HG02642 (cell line): ENCODE results near the gene PPM1L.
A peak's percentile ranks its signal among the peaks of the same experiment; 100 is the strongest.

Experiments
- ATAC-seq: cut with Tn5 transposase; IDR thresholded peaks from one replicate; pipeline ENCODE4 v1.9.1; 2021; ENCODE audit warnings: mild to moderate bottlenecking; ENCODE audit not compliant: unreplicated experiment, poor library complexity

PPM1L gene

GRCh38 chr3:161070980-161071663 lies 315.1 kb downstream of the PPM1L start:
- ATAC-seq, result no peak

GRCh38 chr3:161072211-161072621 lies 316.2 kb downstream of the PPM1L start:
- ATAC-seq, result no peak

DNA sequence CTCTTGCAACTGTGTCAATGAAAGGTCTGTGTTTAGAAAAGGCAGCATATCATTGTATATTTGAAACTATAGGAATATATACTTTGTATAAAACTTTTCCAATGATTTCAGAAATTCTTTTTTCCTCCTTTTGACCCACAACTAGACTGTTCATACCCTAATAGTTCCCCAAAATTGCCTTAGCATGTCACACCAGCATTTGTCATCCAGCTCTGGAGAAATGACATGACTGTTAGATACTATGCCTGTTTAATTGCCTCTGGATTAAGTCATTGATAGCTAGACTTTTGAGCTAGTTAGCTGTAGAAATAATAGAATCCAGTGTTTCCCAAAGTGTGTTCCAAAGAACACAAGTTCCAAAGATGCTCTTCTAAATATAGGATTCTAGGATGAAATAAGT lies 316.7 kb downstream of the PPM1L start:
- ATAC-seq, result no peak

- no peak for ATAC-seq
Observed at GRCh38 chr3:161073181-161073580, 317.1 kb downstream of the PPM1L start.

DNA sequence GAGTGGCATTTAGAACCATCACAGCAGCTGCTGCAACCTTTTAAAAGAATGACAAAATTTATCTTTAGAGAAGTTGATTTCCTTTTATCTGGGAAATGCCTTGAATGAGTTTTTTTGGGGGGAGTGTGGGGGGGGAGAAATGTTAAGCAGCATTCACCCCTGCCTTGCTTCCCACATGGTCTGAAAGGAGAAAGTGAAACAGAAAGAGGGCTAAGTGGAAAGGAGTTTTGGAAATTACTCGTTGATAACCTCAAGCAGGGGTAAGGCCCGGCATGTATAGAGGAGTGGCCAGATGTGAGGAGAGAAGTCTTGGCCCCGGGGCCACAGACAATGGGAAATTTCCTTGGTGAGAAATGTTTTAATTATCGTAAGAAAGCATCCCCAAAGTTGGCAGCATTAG lies 325.6 kb downstream of the PPM1L start:
- ATAC-seq, result peak; percentile 89

GRCh38 chr3:161082063-161082462 lies 326.0 kb downstream of the PPM1L start:
- ATAC-seq, result peak; percentile 40

DNA sequence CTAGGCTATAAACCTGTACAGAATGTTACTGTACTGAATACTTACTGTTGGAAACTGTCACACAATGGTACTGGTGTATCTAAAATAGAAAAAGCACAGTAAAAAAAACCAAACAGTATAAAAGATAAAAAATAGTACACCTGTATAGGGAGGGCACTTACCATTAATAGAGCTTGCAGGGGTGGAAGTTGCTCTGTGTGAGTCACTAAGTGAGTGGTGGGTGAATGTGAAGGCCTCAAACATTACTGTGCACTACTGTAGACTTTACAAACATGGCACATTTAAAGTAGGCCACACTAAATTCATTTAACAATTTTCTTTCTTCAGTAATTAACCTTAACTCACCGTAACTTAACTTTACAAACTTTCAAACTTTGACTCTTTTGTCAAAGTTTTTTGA lies 327.1 kb downstream of the PPM1L start:
- no peak for ATAC-seq

DNA sequence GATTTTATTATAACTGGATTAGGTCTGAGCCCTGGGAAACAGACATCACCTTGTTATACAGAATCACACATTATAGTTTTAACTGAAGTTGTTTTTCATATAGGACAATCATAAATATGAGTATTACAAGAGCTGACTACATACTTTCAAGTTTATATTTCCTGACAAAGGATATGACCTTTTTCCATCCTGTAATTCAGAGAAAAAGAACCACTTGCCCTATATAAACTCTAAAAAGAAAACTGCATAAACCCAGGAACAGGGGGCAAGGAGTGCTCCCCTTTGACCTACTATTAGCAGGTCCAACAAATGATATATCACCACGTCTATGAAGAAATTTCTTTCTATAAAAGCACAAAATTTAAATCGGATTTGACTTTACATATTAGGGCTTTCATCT lies 328.2 kb downstream of the PPM1L start:
- ATAC-seq, result no peak

DNA sequence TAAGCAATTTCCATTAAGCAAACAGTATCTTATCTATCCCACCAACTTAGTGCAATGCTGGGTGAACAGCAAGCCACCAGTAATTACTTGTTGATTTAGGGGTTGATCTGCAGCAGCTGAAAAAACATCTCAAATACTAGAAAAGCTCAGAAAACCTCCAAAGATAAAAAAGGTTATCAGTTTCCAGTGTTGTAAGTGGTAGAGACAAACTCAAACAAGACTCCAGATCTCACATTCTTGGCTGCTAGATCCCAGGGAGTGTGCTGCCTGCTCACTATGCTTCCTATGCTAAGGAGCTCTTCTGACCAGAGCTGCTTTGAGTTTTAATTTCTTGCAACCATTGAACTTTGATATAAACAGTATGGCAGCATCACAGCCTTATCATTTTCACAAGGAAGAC lies 337.9 kb downstream of the PPM1L start:
- no peak for ATAC-seq

DNA sequence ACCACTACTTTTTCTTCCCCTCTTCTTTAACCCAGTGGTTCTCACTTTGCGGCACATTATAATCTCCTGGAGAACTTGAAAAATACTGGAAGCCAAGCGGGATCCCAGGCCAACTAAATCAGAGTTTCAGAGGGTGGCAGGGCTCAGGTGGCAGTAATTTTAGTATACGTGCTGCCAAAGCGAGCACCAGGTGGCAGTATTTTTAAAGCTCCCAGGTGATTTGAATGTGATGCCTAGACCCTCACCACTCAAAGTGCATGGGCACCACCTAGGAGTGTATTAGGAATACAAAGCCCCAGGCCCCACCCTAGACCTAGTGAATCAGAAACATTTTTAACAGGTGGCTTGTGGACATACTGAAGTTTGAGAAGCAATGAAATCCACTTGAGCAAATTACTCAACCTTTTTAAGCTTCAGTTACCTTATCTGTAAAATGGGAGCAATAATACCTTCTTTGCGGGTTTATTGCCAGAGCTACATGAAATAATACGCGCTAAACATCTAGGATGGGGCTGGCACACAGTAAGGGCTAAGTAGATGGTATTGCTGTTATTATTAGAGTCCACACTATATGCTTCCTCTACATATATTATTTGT lies 340.8 kb downstream of the PPM1L start:
- ATAC-seq, result no peak

GRCh38 chr3:161100994-161101393 lies 345.0 kb downstream of the PPM1L start:
- ATAC-seq, result no peak

- ATAC-seq, result no peak
Observed at GRCh38 chr3:161101609-161102008, 345.6 kb downstream of the PPM1L start.

DNA sequence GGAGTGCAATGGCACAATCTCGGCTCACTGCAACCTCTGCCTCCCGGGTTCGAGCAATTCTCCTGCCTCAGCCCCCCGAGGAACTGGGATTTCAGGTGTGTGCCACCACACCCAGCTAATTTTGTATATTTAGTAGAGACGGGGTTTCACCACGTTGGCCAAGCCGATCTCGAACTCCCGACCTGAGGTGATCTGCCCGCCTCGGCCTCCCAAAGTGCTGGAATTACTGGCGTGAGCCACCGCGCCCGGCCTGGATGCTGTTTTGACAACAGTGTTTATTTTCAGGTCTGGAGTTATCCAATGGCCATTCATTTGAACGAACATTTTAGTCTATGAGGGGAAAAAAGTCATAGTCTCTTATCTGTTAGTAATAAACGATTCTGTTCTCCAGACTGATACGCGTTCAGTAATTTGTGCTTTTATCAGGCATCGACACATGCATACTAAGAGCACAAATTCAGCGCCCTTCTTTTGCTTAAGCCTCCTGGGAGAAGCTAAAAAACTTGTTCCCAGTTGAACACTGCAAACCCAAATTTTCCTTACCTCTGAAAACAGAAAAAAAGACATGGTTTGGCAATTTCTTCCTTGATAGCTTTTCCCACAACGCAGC lies 347.9 kb downstream of the PPM1L start:
- no peak for ATAC-seq

GRCh38 chr3:161104561-161105551 lies 348.8 kb downstream of the PPM1L start, which contains the start of gene B3GALNT1:
Gene B3GALNT1 (minus strand): TSS chr3:161105349. CDS start chr3:161086754, 18,595 bp downstream.
- ATAC-seq, result peak; percentile 84

- ATAC-seq, result no peak
Observed at GRCh38 chr3:161107311-161107710, 351.3 kb downstream of the PPM1L start.

DNA sequence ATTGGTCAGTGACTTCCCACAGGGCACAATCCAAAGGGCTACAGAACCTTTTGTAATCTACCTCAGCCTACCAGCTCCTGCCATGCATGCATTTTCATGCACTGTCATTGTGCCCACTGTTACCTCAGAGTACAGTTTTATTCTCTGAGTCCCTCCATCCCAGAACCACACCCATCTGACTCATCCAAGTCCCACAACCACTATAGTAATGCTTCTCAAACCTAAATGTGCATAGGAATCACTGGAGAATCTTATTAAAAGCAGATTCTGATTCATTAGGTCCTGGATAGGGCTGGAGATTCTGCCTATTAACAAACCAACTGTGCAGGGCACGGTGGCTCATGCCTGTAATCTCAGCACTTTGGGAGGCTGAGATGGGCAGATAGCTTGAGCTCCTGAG lies 352.8 kb downstream of the PPM1L start:
- ATAC-seq, result no peak

DNA sequence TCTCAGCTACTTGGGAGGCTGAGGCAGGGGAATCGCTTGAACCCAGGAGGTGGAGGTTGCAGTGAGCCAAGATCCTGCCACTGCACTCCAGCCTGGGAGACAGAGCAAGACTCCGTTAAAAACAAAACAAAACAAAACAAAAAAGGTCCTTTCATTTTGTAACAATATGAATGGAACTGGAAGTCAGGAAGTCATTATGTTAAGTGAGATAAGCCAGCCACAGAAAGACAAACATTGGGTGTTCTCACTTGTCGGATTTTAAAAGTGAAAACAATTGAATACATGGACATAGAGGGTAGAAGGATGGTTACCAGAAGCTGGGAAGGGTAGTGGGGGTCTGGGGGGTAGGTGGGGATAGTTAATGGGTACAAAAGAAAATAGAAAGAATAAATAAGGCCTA lies 361.6 kb downstream of the PPM1L start:
- ATAC-seq, result no peak

GRCh38 chr3:161126495-161126894 lies 370.5 kb downstream of the PPM1L start:
- no peak for ATAC-seq
